Measurements from ENCODE around the gene WNT5B. TPM values are rescaled to one million over a fixed set of nuclear protein-coding genes. Genes with fewer than 3 reads are reported as not detected.
A peak's percentile ranks its signal among the peaks of the same experiment; 100 is the strongest.

WNT5B gene
- total RNA-seq, 2 donors from 2014 or later, result 1.5 to 5.9 TPM

- no peak overlapping the region for H3K27ac ChIP-seq
- H3K27me3 ChIP-seq, result no peaks in the 10 kb centered on the region
- no peak for TF ChIP-seq CTCF (IDR thresholded peaks at IDR 0.05)
- H3K4me1 ChIP-seq, result no peaks in the 10 kb centered on the region
- no peaks in the 10 kb centered on the region for H3K36me3 ChIP-seq
- intact Hi-C loops (cut with DNase I), result loop anchor here (5.0 to 10.0 kb wide), 2 partner anchors 288 to 390 kb away; no protein-coding TSS in a partner anchor
- H3K9ac ChIP-seq (ENCODE audit: low read depth in 2 of 2, low read length in 2 of 2), result no peak overlapping the region
- H3K9me3 ChIP-seq, result no peaks in the 10 kb centered on the region
- H3K4me3 ChIP-seq, result no peak overlapping the region
- DNase-seq, result peak; percentile 69
Observed at GRCh38 chr12:1644534-1645438, 15.8 kb downstream of the WNT5B start.

- H3K27ac ChIP-seq, result no peak overlapping the region
- H3K36me3 ChIP-seq, result no peaks in the 10 kb centered on the region
- no peak for TF ChIP-seq CTCF (IDR thresholded peaks at IDR 0.05)
- H3K4me1 ChIP-seq, result no peaks in the 10 kb centered on the region
- no peak for DNase-seq
- intact Hi-C loops (cut with DNase I), result loop anchor here (5.0 to 10.0 kb wide), 2 partner anchors 286 to 389 kb away; no protein-coding TSS in a partner anchor
- H3K4me3 ChIP-seq, result no peak overlapping the region
- no peaks in the 10 kb centered on the region for H3K27me3 ChIP-seq
- H3K9ac ChIP-seq (ENCODE audit: low read depth in 2 of 2, low read length in 2 of 2), result no peak overlapping the region
- H3K9me3 ChIP-seq, result no peaks in the 10 kb centered on the region
Observed at GRCh38 chr12:1645819-1646218, 16.8 kb downstream of the WNT5B start.

GRCh38 chr12:1646569-1647284 lies 17.7 kb downstream of the WNT5B start:
- DNase-seq, result no peak
- Histone ChIP-seq H3K36me3 (no peaks in the 10 kb centered on the region), H3K9me3 (no peaks in the 10 kb centered on the region), H3K27me3 (no peaks in the 10 kb centered on the region), H3K4me1 (no peaks in the 10 kb centered on the region), H3K4me3 (no peak overlapping the region), H3K9ac (ENCODE audit: low read depth in 2 of 2, low read length in 2 of 2) (no peak overlapping the region), H3K27ac (no peak overlapping the region)
- no peak for TF ChIP-seq CTCF (IDR thresholded peaks at IDR 0.05)
- intact Hi-C loops (cut with DNase I), result loop anchor here (5.0 to 10.0 kb wide), 2 partner anchors 286 to 388 kb away; no protein-coding TSS in a partner anchor

GRCh38 chr12:1647285-1647669 lies 18.2 kb downstream of the WNT5B start:
- Histone ChIP-seq H3K4me3 (no peak overlapping the region), H3K27ac (no peak overlapping the region), H3K4me1 (no peaks in the 10 kb centered on the region), H3K36me3 (no peaks in the 10 kb centered on the region), H3K27me3 (no peaks in the 10 kb centered on the region), H3K9ac (ENCODE audit: low read depth in 2 of 2, low read length in 2 of 2) (no peak overlapping the region), H3K9me3 (no peaks in the 10 kb centered on the region)
- TF ChIP-seq CTCF (IDR thresholded peaks at IDR 0.05), result no peak
- no peak for DNase-seq
- intact Hi-C loops (cut with DNase I), result loop anchor here (5.0 to 10.0 kb wide), 2 partner anchors 285 to 388 kb away; no protein-coding TSS in a partner anchor

- no peak for TF ChIP-seq CTCF (IDR thresholded peaks at IDR 0.05)
- no peaks in the 10 kb centered on the region for H3K4me1 ChIP-seq
- H3K27me3 ChIP-seq, result no peaks in the 10 kb centered on the region
- no peak overlapping the region for H3K9ac ChIP-seq (ENCODE audit: low read depth in 2 of 2, low read length in 2 of 2)
- no peak overlapping the region for H3K4me3 ChIP-seq
- intact Hi-C loops (cut with DNase I), result no loop called here
- DNase-seq, result no peak
- H3K27ac ChIP-seq, result no peak overlapping the region
- no peaks in the 10 kb centered on the region for H3K36me3 ChIP-seq
- H3K9me3 ChIP-seq, result no peaks in the 10 kb centered on the region
Observed at GRCh38 chr12:1650260-1650977, 21.4 kb downstream of the WNT5B start.

Data from colonic mucosa (tissue), 4 donors.